Large intestine (tissue), 3 donors: ENCODE results near the gene SLC4A2. TPM values are rescaled to one million over a fixed set of nuclear protein-coding genes. Genes with fewer than 3 reads are reported as not detected.

Experiments used
- DNase-seq, 2 donors: peaks; one replicate each; pipeline versions ENCODE4 v3.0.0 to v3.0.0-alpha.2; 2013
- H3K27ac ChIP-seq: one replicate; pipeline ENCODE4 v1.5.1; 2013; ENCODE audit warnings: low read length
- H3K27me3 ChIP-seq: 2 replicates; pipeline ENCODE4 v1.6.1; 2013; ENCODE audit warnings: low read length; ENCODE audit not compliant: control insufficient read depth, insufficient read depth
- H3K36me3 ChIP-seq: 2 replicates; pipeline ENCODE4 v1.6.1; 2013; ENCODE audit warnings: low read length; ENCODE audit not compliant: control insufficient read depth, insufficient read depth
- H3K4me1 ChIP-seq: one replicate; pipeline ENCODE4 v1.6.1; 2013; ENCODE audit warnings: low read length; ENCODE audit not compliant: control insufficient read depth, insufficient read depth
- H3K4me3 ChIP-seq: one replicate; pipeline ENCODE4 v1.5.1; 2013; ENCODE audit warnings: low read length
- H3K9me3 ChIP-seq: one replicate; pipeline ENCODE4 v1.6.1; 2013; ENCODE audit warnings: mild to moderate bottlenecking, low read depth, low read length, moderate library complexity; ENCODE audit not compliant: control insufficient read depth
- WGBS: methylation state at CpG from one replicate; pipeline ENCODE4 v1.1.5; 2013; ENCODE audit warnings: low lambda C conversion rate; ENCODE audit not compliant: insufficient coverage; 5-methylcytosine and 5-hydroxymethylcytosine counted together
- polyA plus RNA-seq: library from polyadenylated mRNA; unstranded; fragments of 120-200 nt; gene quantifications from one replicate; pipeline ENCODE4 v1.2.1, GENCODE V29; 2013

Gene SLC4A2
- polyA plus RNA-seq, 1 donor = 107 TPM

DNA sequence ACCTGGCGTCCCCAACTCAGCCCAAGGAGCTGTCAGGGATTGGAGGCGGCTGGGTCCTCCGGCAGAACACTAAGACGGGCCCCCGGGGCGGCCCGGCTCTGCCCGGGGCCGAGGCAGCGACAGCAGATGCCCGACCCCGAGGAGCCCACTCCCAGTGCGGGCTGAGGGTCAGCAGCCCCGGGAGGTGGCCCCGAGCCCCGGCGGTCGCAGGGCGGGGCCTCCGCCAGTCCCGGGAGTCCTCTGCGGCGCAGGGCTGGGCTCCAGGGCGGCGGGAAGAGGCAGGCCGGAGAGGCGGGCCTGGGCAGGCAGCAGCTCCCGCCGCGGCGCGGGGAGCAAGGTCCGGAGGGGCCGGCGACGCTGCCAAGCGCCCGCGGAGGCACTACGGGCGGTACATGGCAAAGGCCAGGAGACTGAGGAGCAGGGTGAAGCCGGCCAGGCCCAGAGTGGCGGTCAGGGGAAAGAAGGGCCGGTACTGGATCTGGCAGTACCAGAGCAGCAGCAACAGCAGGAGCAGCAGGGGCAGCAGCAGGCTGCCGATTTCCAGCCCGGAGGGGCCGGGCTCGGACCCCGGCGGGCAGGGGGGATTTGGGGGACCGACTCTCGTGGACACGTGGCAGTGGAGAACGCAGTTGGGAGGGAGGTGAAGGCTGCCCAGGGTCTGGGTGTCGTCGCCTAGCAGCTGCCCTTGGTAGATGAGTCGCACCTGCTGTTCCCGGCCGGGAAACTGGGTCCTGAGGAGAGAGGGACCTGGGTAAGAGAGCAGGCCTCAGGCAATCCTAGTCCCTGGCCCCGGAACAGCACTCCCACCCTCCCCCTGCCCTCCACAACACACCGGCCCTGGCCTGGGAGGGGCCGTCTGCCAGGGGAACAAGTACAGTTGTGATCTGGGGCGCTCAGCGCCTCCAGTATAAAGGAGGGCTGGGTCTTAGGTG is 22.0 kb downstream of the SLC4A2 start:
- Histone ChIP-seq H3K27ac (peak overlapping the region; percentile 96), H3K27me3 (no peaks in the 10 kb centered on the region), H3K4me3 (peak overlapping the region; percentile 98), H3K9me3 (no peaks in the 10 kb centered on the region), H3K4me1 (peaks cover 56% of the 10 kb centered on the region), H3K36me3 (peaks cover 11% of the 10 kb centered on the region)
- DNase-seq = peak in 1 of 2 donors; percentile 83
- no CpG with 5 or more reads among the region's 64 CpGs for WGBS

DNA sequence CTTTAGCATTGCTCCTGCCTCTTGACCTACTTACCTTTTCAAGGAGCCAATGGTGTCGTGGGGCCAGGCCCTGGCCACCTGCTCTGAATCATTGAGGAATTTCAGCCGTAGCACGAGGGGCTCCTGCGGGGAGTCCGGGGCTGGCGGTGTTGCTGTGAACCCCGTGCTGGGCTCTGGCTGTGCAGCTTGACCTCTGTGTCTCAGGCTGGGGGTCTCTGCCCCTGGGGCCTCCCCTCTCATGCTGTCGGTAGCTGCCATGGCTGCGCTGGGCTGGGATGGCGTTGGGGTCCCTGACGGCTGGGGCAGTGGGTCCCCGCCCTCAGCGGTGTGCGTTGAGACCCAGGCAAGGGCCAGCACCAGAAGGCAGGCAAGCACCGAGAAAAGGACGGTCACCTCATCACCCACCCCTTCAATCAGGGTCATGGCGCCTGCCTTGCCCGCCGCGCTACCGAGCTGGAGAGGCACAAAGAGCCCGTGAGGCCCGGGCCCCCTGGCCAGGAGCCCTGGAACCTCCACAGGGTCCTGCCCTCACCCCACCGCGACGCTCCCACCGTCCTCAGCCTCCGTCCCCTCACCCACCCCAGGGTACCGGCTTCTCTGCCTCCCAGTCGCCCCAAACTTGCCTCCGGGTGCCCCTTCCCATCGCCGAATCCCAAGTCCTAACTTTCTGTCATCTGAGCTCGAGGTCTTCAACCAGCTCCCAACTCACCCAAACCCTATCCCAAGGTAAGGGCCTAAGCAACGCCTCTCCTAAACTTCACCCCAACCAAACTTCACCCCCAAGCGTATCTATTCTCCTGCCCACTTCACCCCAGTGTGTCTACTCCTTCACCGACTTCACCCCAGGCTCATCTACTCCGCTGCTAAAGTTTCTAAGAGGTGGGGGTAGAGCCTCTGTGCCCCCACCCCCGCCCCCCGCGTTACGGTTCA is 23.0 kb downstream of the SLC4A2 start:
- no peaks in the 10 kb centered on the region for H3K9me3 ChIP-seq
- H3K27ac ChIP-seq = peak overlapping the region; percentile 96
- DNase-seq = no peak
- peaks cover 46% of the 10 kb centered on the region for H3K4me1 ChIP-seq
- H3K27me3 ChIP-seq = no peaks in the 10 kb centered on the region
- H3K4me3 ChIP-seq = peak overlapping the region; percentile 59
- no CpG with 5 or more reads among the region's 42 CpGs for WGBS
- H3K36me3 ChIP-seq = peaks cover 2% of the 10 kb centered on the region

DNA sequence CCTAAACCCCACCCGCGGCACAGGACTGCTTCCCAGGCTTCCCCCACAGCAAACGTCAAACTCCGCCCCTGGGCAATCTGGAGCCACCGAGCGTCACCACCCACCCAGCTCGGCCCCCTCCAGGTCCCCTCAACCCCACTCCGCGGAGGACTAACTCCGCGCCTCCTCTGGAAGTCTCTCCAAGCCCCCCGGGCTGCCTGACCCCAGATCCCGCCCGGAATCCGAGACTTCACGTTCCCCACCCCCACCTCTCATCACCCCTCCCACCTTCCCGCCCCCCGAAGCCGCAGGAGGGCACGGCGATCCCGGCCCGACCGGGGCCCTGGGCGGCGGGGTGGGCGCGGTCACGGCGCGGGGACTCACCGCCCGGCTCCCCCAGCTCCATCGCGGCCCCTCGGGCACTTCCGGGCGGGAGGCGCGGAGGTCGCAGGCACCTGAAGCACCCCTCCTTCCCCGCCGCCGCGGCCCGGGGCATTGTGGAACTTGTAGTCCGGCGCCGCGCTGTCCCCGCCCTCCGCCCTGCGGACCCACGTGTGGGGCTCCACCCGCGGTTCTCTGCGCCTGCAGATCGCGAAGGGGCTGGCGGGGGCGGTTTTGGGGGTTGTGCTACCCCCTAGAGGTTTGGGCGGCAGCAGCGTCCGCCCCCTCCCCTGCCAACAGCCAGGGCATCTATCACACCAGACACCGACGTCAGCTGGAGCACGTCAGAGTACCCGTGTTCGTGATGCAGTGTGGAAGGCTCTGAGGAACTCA is 23.9 kb downstream of the SLC4A2 start, which contains the start of gene TMUB1:
TSS of gene TMUB1 (minus strand) at position 423 of the 753 bp plus-strand sequence. CDS start 930 bp downstream, outside the sequence.
- Histone ChIP-seq H3K27ac (peak within 1 kb of the TSS; percentile 96), H3K36me3 (no peaks in the 10 kb centered on the region), H3K9me3 (no peaks in the 10 kb centered on the region), H3K27me3 (no peaks in the 10 kb centered on the region), H3K4me3 (peak within 1 kb of the TSS; percentile 59), H3K4me1 (peaks cover 47% of the 10 kb centered on the region)
- no CpG with 5 or more reads among the region's 69 CpGs for WGBS
- peak in 1 of 2 donors; percentile 83 for DNase-seq

- 20% methylated on average over 1 of the region's 3 CpGs for WGBS
- Histone ChIP-seq H3K4me1 (peaks cover 44% of the 10 kb centered on the region), H3K36me3 (no peaks in the 10 kb centered on the region), H3K27me3 (no peaks in the 10 kb centered on the region), H3K27ac (peak overlapping the region; percentile 41), H3K4me3 (peak overlapping the region; percentile 59), H3K9me3 (no peaks in the 10 kb centered on the region)
- DNase-seq = no peak
Measured at GRCh38 chr7:151083824-151084160, 24.4 kb downstream of the SLC4A2 start.

DNA sequence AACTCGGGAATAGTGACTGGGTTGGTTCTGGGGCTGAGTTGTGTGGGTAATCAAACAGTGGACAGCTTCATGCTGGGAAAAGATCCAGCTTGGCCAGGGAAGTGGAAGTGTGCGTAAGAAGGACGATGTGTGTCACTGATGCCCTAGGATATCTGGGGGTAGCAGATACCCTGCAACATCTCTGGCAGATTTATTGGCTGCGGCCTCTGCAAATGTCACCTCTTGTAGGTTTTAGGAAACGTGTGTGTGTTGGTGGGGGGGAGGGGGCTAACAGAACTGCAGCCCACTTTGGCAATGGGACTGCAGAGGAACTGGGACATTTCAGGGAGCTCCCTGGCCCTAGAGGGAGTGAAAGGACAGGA is 25.9 kb downstream of the SLC4A2 start:
- H3K9me3 ChIP-seq = no peaks in the 10 kb centered on the region
- H3K27ac ChIP-seq = peak overlapping the region; percentile 77
- WGBS = no CpG with 5 or more reads among the region's 5 CpGs
- no peak for DNase-seq
- peaks cover 42% of the 10 kb centered on the region for H3K4me1 ChIP-seq
- H3K27me3 ChIP-seq = no peaks in the 10 kb centered on the region
- peak overlapping the region; percentile 64 for H3K4me3 ChIP-seq
- no peaks in the 10 kb centered on the region for H3K36me3 ChIP-seq

GRCh38 chr7:151085691-151086620 is 26.6 kb downstream of the SLC4A2 start, which contains the start of gene AGAP3:
Gene AGAP3, plus strand, starts transcription at chr7:151086475. Its CDS starts 267 bp downstream, at chr7:151086742.
- Histone ChIP-seq H3K27ac (peak within 1 kb of the TSS; percentile 77), H3K36me3 (no peaks in the 10 kb centered on the region), H3K4me1 (peaks cover 42% of the 10 kb centered on the region), H3K9me3 (no peaks in the 10 kb centered on the region), H3K4me3 (peak within 1 kb of the TSS; percentile 72), H3K27me3 (no peaks in the 10 kb centered on the region)
- peak; percentile 67 to 85 for DNase-seq
- WGBS = no CpG with 5 or more reads among the region's 84 CpGs

GRCh38 chr7:151086802-151087244 is 27.4 kb downstream of the SLC4A2 start:
- Histone ChIP-seq H3K27ac (peak overlapping the region; percentile 41), H3K4me3 (peak overlapping the region; percentile 72), H3K27me3 (no peaks in the 10 kb centered on the region), H3K4me1 (peaks cover 46% of the 10 kb centered on the region), H3K9me3 (no peaks in the 10 kb centered on the region), H3K36me3 (no peaks in the 10 kb centered on the region)
- DNase-seq = peak in 1 of 2 donors; percentile 49
- WGBS = no CpG with 5 or more reads among the region's 56 CpGs

- Histone ChIP-seq H3K27ac (peak overlapping the region; percentile 48), H3K27me3 (no peaks in the 10 kb centered on the region), H3K4me1 (peaks cover 40% of the 10 kb centered on the region), H3K4me3 (peak overlapping the region; percentile 72), H3K36me3 (peaks cover 2% of the 10 kb centered on the region), H3K9me3 (no peaks in the 10 kb centered on the region)
- no CpG with 5 or more reads among the region's 70 CpGs for WGBS
- peak in 1 of 2 donors; percentile 71 for DNase-seq
Measured at GRCh38 chr7:151087245-151088018, 28.0 kb downstream of the SLC4A2 start.
